HG02852 (cell line): ENCODE results near the gene CBX1.
"Not testable (repeated sequence)": the region's sequence is repeated elsewhere in the genome, so short reads cannot be mapped to it uniquely, and the experiment has no call there.

Source experiments
- ATAC-seq: cut with Tn5 transposase; IDR thresholded peaks from one replicate; pipeline ENCODE4 v1.9.1; 2021; ENCODE audit warnings: mild to moderate bottlenecking, moderate library complexity; ENCODE audit not compliant: unreplicated experiment

Gene CBX1

GRCh38 chr17:48123776-48124388, 22.6 kb upstream of the CBX1 start:
- ATAC-seq = no peak

- no peak for ATAC-seq
These were observed 21.8 kb upstream of the CBX1 start for GRCh38 chr17:48123111-48123510.

GRCh38 chr17:48122665-48123045, 21.4 kb upstream of the CBX1 start:
- no peak for ATAC-seq

GRCh38 chr17:48121923-48122664, 20.8 kb upstream of the CBX1 start:
- no peak for ATAC-seq

- no peak for ATAC-seq
These were observed 12.0 kb upstream of the CBX1 start for GRCh38 chr17:48113201-48113676.

- ATAC-seq = no peak
These were observed 10.6 kb upstream of the CBX1 start for GRCh38 chr17:48111937-48112241.

- no peak for ATAC-seq
These were observed 9.5 kb upstream of the CBX1 start for GRCh38 chr17:48110761-48111160.

- peak; percentile 76 for ATAC-seq
These were observed 6.1 kb upstream of the CBX1 start, which contains the start of gene SNX11 for GRCh38 chr17:48107137-48108055. TSS of gene SNX11 (plus strand) at chr17:48107766. CDS start at chr17:48112044, 4,278 bp downstream.

- no peak for ATAC-seq
These were observed 5.5 kb upstream of the CBX1 start for GRCh38 chr17:48106802-48107136.

GRCh38 chr17:48104440-48104839, 3.2 kb upstream of the CBX1 start:
- ATAC-seq = no peak

GRCh38 chr17:48102798-48103715, 1.8 kb upstream of the CBX1 start:
- no peak for ATAC-seq

- no peak for ATAC-seq
These were observed 919 bp upstream of the CBX1 start for GRCh38 chr17:48102043-48102750.

GRCh38 chr17:48100591-48101011, 677 bp downstream of the CBX1 start:
- no peak for ATAC-seq

- ATAC-seq = no peak
These were observed 1.1 kb downstream of the CBX1 start for GRCh38 chr17:48100160-48100559.

GRCh38 chr17:48095611-48096010, 5.7 kb downstream of the CBX1 start:
- ATAC-seq = no peak

- no peak for ATAC-seq
These were observed 7.8 kb downstream of the CBX1 start for GRCh38 chr17:48093341-48094045.

GRCh38 chr17:48084932-48085331, 16.3 kb downstream of the CBX1 start:
- ATAC-seq = no peak

GRCh38 chr17:48081858-48082257, 19.4 kb downstream of the CBX1 start:
- ATAC-seq = no peak

GRCh38 chr17:48077152-48077551, 24.1 kb downstream of the CBX1 start:
- not testable (repeated sequence) for ATAC-seq
